IMR-90 (cell line): Measurements from ENCODE around the gene CACNA2D4. TPM values are rescaled to one million over a fixed set of nuclear protein-coding genes. Genes with fewer than 3 reads are reported as not detected.

Experiments used
- ATAC-seq: fragments of 200-7000 bp; cut with Tn5 transposase; 2 replicates; pipeline ENCODE4 v1.9.1; 2020; ENCODE audit warnings: low read depth, mild to moderate bottlenecking, moderate library complexity
- BruUV-seq: library from RNA; stranded (reverse); fragments of 400-500 nt; replicated peaks from 2 replicates; lab custom pipeline; 2021; lab: Mats Ljungman, UMichigan
- CTCF ChIA-PET: fragments of 300-600 bp; formaldehyde crosslinking; extraction: SDS; loops from one replicate; lab custom pipeline; 2021; ENCODE audit warnings: antibody characterized with exemption; lab: Yijun Ruan, JAX
- POLR2A ChIA-PET: fragments of 300-600 bp; sonication (Branson Sonifier 250); formaldehyde crosslinking; loops from one replicate; lab custom pipeline; 2022; ENCODE audit warnings: antibody characterized with exemption; ENCODE audit not compliant: unreplicated experiment; lab: Charles Lee
- DNase-seq: peaks from one replicate; pipeline ENCODE4 v3.0.0; 2013
- H2AFZ ChIP-seq: replicated peaks from 2 replicates; pipeline ENCODE3; 2013; ENCODE audit warnings: low read length, mild to moderate bottlenecking; ENCODE audit not compliant: poor library complexity
- H2AK5ac ChIP-seq: 2 replicates; pipeline ENCODE4 v1.6.1; 2013; ENCODE audit warnings: low read depth, low read length, inconsistent platforms
- H2AK9ac ChIP-seq: replicated peaks from 2 replicates; pipeline ENCODE3; 2013; ENCODE audit warnings: mild to moderate bottlenecking, low read depth, low read length, moderate library complexity; ENCODE audit not compliant: poor library complexity
- H2BK120ac ChIP-seq: 2 replicates; pipeline ENCODE4 v1.6.1; 2013; ENCODE audit warnings: low read depth, low read length, inconsistent platforms
- H2BK15ac ChIP-seq: 3 replicates; pipeline ENCODE4 v1.6.1; 2013; ENCODE audit warnings: low read depth, low read length, inconsistent platforms
- H2BK20ac ChIP-seq: 2 replicates; pipeline ENCODE4 v1.6.1; 2013; ENCODE audit warnings: low read depth, mild to moderate bottlenecking, inconsistent platforms, low read length, moderate library complexity
- H2BK5ac ChIP-seq: 2 replicates; pipeline ENCODE4 v1.6.1; 2013; ENCODE audit warnings: mild to moderate bottlenecking, low read depth, low read length, inconsistent platforms; ENCODE audit not compliant: poor library complexity, severe bottlenecking
- H3K14ac ChIP-seq: replicated peaks from 2 replicates; pipeline ENCODE4 v1.6.1; 2013; ENCODE audit warnings: low read depth, low read length, inconsistent platforms
- H3K18ac ChIP-seq: 2 replicates; pipeline ENCODE4 v1.6.1; 2013; ENCODE audit warnings: low read depth, low read length, control low read depth
- H3K23ac ChIP-seq: 2 replicates; pipeline ENCODE4 v1.6.1; 2013; ENCODE audit warnings: low read depth, low read length, inconsistent platforms
- H3K27ac ChIP-seq: 2 replicates; pipeline ENCODE4 v1.5.1; 2013; ENCODE audit warnings: mild to moderate bottlenecking, control low read depth, low read length; ENCODE audit not compliant: insufficient read depth
- H3K27me3 ChIP-seq: 2 replicates; pipeline ENCODE4 v1.6.1; 2013; ENCODE audit warnings: low read length; ENCODE audit not compliant: control insufficient read depth, insufficient read depth
- H3K36me3 ChIP-seq: 2 replicates; pipeline ENCODE4 v1.6.1; 2013; ENCODE audit warnings: low read length, mixed read lengths; ENCODE audit not compliant: control insufficient read depth, insufficient read depth
- H3K4ac ChIP-seq: 2 replicates; pipeline ENCODE4 v1.6.1; 2013; ENCODE audit warnings: low read depth, low read length, inconsistent platforms
- H3K4me1 ChIP-seq: 2 replicates; pipeline ENCODE4 v1.6.1; 2013; ENCODE audit warnings: low read length, mixed read lengths; ENCODE audit not compliant: control insufficient read depth, insufficient read depth
- H3K4me2 ChIP-seq: 2 replicates; pipeline ENCODE4 v1.6.1; 2013; ENCODE audit warnings: low read depth, mild to moderate bottlenecking, control low read depth, low read length, moderate library complexity
- H3K4me3 ChIP-seq: 2 replicates; pipeline ENCODE4 v1.5.1; 2013; ENCODE audit warnings: low read depth, mild to moderate bottlenecking, control low read depth, low read length, moderate library complexity; ENCODE audit not compliant: insufficient read depth
- H3K56ac ChIP-seq: 2 replicates; pipeline ENCODE4 v1.6.1; 2013; ENCODE audit warnings: low read length, inconsistent platforms; ENCODE audit not compliant: insufficient read depth; ENCODE audit errors: extremely low read depth
- H3K79me1 ChIP-seq, 2 experiments: 2 replicates each; pipeline ENCODE4 v1.6.1; 2013; ENCODE audit warnings: low read length in 2 of 2, inconsistent platforms in 1 of 2, low read depth in 1 of 2
- H3K9ac ChIP-seq: 2 replicates; pipeline ENCODE4 v1.6.1; 2013; ENCODE audit warnings: low read depth, low read length, control low read depth
- H3K9me1 ChIP-seq: 2 replicates; pipeline ENCODE4 v1.6.1; 2013; ENCODE audit warnings: low read length, inconsistent platforms; ENCODE audit not compliant: insufficient read depth
- H3K9me3 ChIP-seq: 2 replicates; pipeline ENCODE4 v1.6.1; 2013; ENCODE audit warnings: low read length; ENCODE audit not compliant: control insufficient read depth, insufficient read depth
- H4K20me1 ChIP-seq: 2 replicates; pipeline ENCODE4 v1.6.1; 2013; ENCODE audit warnings: low read length, inconsistent platforms; ENCODE audit not compliant: insufficient read depth
- H4K5ac ChIP-seq: 2 replicates; pipeline ENCODE4 v1.6.1; 2013; ENCODE audit warnings: mild to moderate bottlenecking, low read depth, low read length, control low read depth
- H4K8ac ChIP-seq, 2 experiments: 2 replicates each; pipeline ENCODE4 v1.6.1; 2013; ENCODE audit warnings: low read depth in 2 of 2, low read length in 2 of 2, control low read depth in 1 of 2, inconsistent platforms in 1 of 2
- H4K91ac ChIP-seq: 2 replicates; pipeline ENCODE4 v1.6.1; 2013; ENCODE audit warnings: low read depth, low read length, inconsistent platforms; ENCODE audit not compliant: insufficient read depth
- CEBPB ChIP-seq: IDR thresholded peaks from 2 replicates; pipeline ENCODE4 v1.6.1; 2012; ENCODE audit warnings: low read depth, low read length, improper control_type of control experiment
- FOS ChIP-seq: fragments of 150-350 bp; IDR thresholded peaks from 2 replicates; pipeline ENCODE4 v1.6.1; 2016; ENCODE audit warnings: low read depth, low read length
- MXI1 ChIP-seq: IDR thresholded peaks from 2 replicates; pipeline ENCODE4 v1.6.1; 2012; ENCODE audit warnings: low read depth, mild to moderate bottlenecking, low read length, moderate library complexity, borderline replicate concordance
- NFE2L2 ChIP-seq: fragments of 150-350 bp; IDR thresholded peaks from 2 replicates; pipeline ENCODE4 v1.6.1; 2016; ENCODE audit warnings: low read depth, mild to moderate bottlenecking, low read length
- POLR2A ChIP-seq: IDR thresholded peaks from 2 replicates; pipeline ENCODE4 v1.6.1; 2012; ENCODE audit warnings: mild to moderate bottlenecking, low read depth, low read length
- WGBS, 2 experiments: methylation state at CpG; one replicate each; pipeline versions ENCODE4 v1.1.5 to v1.1.7; 2013; ENCODE audit warnings: missing lambda C conversion rate in 2 of 2; ENCODE audit not compliant: insufficient read length in 1 of 2; ENCODE audit errors: extremely low coverage in 2 of 2; 5-methylcytosine and 5-hydroxymethylcytosine counted together
- dilution Hi-C: fragments of 300-500 bp; cut with HindIII; formaldehyde crosslinking; loops from one replicate; pipeline ENCODE4 v1.14.3; 2018; ENCODE audit warnings: low sequenced_read_pairs; ENCODE audit not compliant: unreplicated experiment
- in situ Hi-C: fragments of 300-500 bp; cut with MboI; formaldehyde crosslinking; loops from 3 replicates; pipeline ENCODE4 v1.14.3; 2019; ENCODE audit warnings: low sequenced_read_pairs, inconsistent platforms, mixed read lengths
- intact Hi-C: fragments of 100-400 bp; cut with micrococcal nuclease; formaldehyde crosslinking; loops from 2 replicates; pipeline ENCODE4 v1.10.0; 2022
- polyA plus RNA-seq, 3 experiments: library from polyadenylated mRNA; depleted of rRNA; stranded (reverse); fragments of >200 nt; gene quantifications; 2 replicates each; pipeline ENCODE4 v1.2.3, GENCODE V29; 2012; ENCODE audit warnings: low replicate concordance in 1 of 3
- total RNA-seq: library from RNA; depleted of rRNA; stranded (reverse); fragments of >200 nt; gene quantifications from 2 replicates; pipeline ENCODE4 v1.2.3, GENCODE V29; 2012
- TF ChIP-seq, protein P1 (sequence below): fragments of 150-350 bp; IDR thresholded peaks from 2 replicates; pipeline ENCODE4 v1.6.1; 2017; ENCODE audit warnings: mild to moderate bottlenecking, antibody characterized with exemption, low read length, low read depth

Gene CACNA2D4
- total and polyA plus RNA-seq, 2 of the 4 experiments (the other 2 are of a cell fraction): 0.18 to 0.22 TPM

- Histone ChIP-seq H4K91ac (no peak overlapping the region), H2BK5ac (no peak overlapping the region), H4K20me1 (no peaks in the 10 kb centered on the region), H2AK5ac (no peak overlapping the region), H3K14ac (no peak overlapping the region), H3K56ac (no peak overlapping the region), H2AFZ (no peak overlapping the region), H3K79me1 (no peaks in the 10 kb centered on the region), H4K5ac (no peak overlapping the region), H3K9me3 (no peaks in the 10 kb centered on the region), H2AK9ac (no peak overlapping the region), H3K18ac (no peak overlapping the region), H3K27ac (no peak overlapping the region), H3K27me3 (peaks cover 76% of the 10 kb centered on the region), H3K9ac (no peak overlapping the region), H3K4me1 (no peaks in the 10 kb centered on the region), H3K36me3 (no peaks in the 10 kb centered on the region), H4K8ac (no peak overlapping the region), H3K4me2 (no peak overlapping the region), H2BK15ac (no peak overlapping the region), H2BK120ac (no peak overlapping the region), H3K4me3 (no peak overlapping the region), H3K23ac (no peak overlapping the region), H3K4ac (no peak overlapping the region), H2BK20ac (no peak overlapping the region), H3K9me1 (no peaks in the 10 kb centered on the region)
- ChIA-PET CTCF (no interaction called here), POLR2A (no interaction called here)
- DNase-seq (no peak), ATAC-seq (no peak)
- 71% methylated on average over 6 of the region's 11 CpGs; no CpG with 5 or more reads in 1 of the 2 experiments for WGBS, 2 experiments
- BruUV-seq: no TSS peak
- dilution Hi-C loops (no loop called here), in situ Hi-C loops (loop anchor here (25.0 kb wide), 1 partner anchor 465 kb away; no protein-coding TSS in a partner anchor), intact Hi-C loops (no loop called here)
- TF ChIP-seq, protein P1, sequence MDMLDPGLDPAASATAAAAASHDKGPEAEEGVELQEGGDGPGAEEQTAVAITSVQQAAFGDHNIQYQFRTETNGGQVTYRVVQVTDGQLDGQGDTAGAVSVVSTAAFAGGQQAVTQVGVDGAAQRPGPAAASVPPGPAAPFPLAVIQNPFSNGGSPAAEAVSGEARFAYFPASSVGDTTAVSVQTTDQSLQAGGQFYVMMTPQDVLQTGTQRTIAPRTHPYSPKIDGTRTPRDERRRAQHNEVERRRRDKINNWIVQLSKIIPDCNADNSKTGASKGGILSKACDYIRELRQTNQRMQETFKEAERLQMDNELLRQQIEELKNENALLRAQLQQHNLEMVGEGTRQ: no peak
- TF ChIP-seq POLR2A: no peak
- no peak for TF ChIP-seq FOS
- TF ChIP-seq MXI1: no peak
- TF ChIP-seq CEBPB: no peak
- TF ChIP-seq NFE2L2: no peak
These were observed 95.8 kb downstream of the CACNA2D4 start for GRCh38 chr12:1822699-1823098.
